Ecto neural progenitor cell (in vitro differentiated cells): ENCODE results near the gene FIGN.

ENCODE experiments used
- DNase-seq: peaks from one replicate; pipeline ENCODE4 v3.0.0-alpha.2; 2018; ENCODE audit warnings: low spot score

Gene FIGN

GRCh38 chr2:163735685-163736432 is at the start of gene FIGN:
Gene FIGN, minus strand, starts transcription at chr2:163736008. Its CDS starts 1,081 bp downstream, at chr2:163734927.
- DNase-seq, result peak; percentile 90

- DNase-seq, result no peak
Measured at GRCh38 chr2:163785162-163785561, 49.4 kb upstream of the FIGN start.

GRCh38 chr2:163779970-163780597 is 44.3 kb upstream of the FIGN start:
- no peak for DNase-seq

- no peak for DNase-seq
Measured at GRCh38 chr2:163778045-163778781, 42.4 kb upstream of the FIGN start.

GRCh38 chr2:163775304-163775703 is 39.5 kb upstream of the FIGN start:
- DNase-seq, result no peak

GRCh38 chr2:163774862-163775261 is 39.1 kb upstream of the FIGN start:
- DNase-seq, result no peak

- DNase-seq, result no peak
Measured at GRCh38 chr2:163773276-163773675, 37.5 kb upstream of the FIGN start.

GRCh38 chr2:163771596-163771995 is 35.8 kb upstream of the FIGN start:
- no peak for DNase-seq

- DNase-seq, result no peak
Measured at GRCh38 chr2:163768881-163769695, 33.3 kb upstream of the FIGN start.

GRCh38 chr2:163767097-163767496 is 31.3 kb upstream of the FIGN start:
- DNase-seq, result no peak

GRCh38 chr2:163764566-163764965 is 28.8 kb upstream of the FIGN start:
- DNase-seq, result no peak

GRCh38 chr2:163759013-163759412 is 23.2 kb upstream of the FIGN start:
- no peak for DNase-seq

GRCh38 chr2:163757814-163758213 is 22.0 kb upstream of the FIGN start:
- DNase-seq, result no peak

- no peak for DNase-seq
Measured at GRCh38 chr2:163756588-163756987, 20.8 kb upstream of the FIGN start.

- DNase-seq, result no peak
Measured at GRCh38 chr2:163755366-163755765, 19.6 kb upstream of the FIGN start.

- DNase-seq, result no peak
Measured at GRCh38 chr2:163753726-163754125, 17.9 kb upstream of the FIGN start.

- DNase-seq, result no peak
Measured at GRCh38 chr2:163752267-163752666, 16.5 kb upstream of the FIGN start.

GRCh38 chr2:163751696-163752095 is 15.9 kb upstream of the FIGN start:
- no peak for DNase-seq

GRCh38 chr2:163748420-163748819 is 12.6 kb upstream of the FIGN start:
- no peak for DNase-seq

GRCh38 chr2:163741435-163741834 is 5.6 kb upstream of the FIGN start:
- no peak for DNase-seq

GRCh38 chr2:163737563-163737962 is 1.8 kb upstream of the FIGN start:
- DNase-seq, result no peak

- no peak for DNase-seq
Measured at GRCh38 chr2:163737190-163737439, 1.3 kb upstream of the FIGN start.
